ENCODE measurements around the gene HEATR3. TPM values are rescaled to one million over a fixed set of nuclear protein-coding genes. Genes with fewer than 3 reads are reported as not detected.

Gene HEATR3
- total and polyA plus RNA-seq, 5 donors from 2014 or later = 4.5 to 28.7 (median 5.9) TPM

Other genes starting within 250 kb of the HEATR3 start
- gene ZNF423, start 209.9 kb upstream of the HEATR3 start, total RNA-seq = 0.05 TPM
- gene ZNF423, start 209.9 kb upstream of the HEATR3 start, polyA plus RNA-seq = not detected
- gene CNEP1R1, start 40.7 kb upstream of the HEATR3 start, total RNA-seq = 36.6 TPM
- 10 to 100 TPM; 16.8 to 24.1 (median 21.2) TPM for gene CNEP1R1, start 40.7 kb upstream of the HEATR3 start, polyA plus RNA-seq
- gene TENT4B, start 87.3 kb downstream of the HEATR3 start, total RNA-seq = 19.7 TPM
- 1 to 10 TPM; 3.5 to 4.2 (median 3.5) TPM for gene TENT4B, start 87.3 kb downstream of the HEATR3 start, polyA plus RNA-seq
- gene ADCY7, start 200.6 kb downstream of the HEATR3 start, total RNA-seq = 233 TPM
- gene ADCY7, start 200.6 kb downstream of the HEATR3 start, polyA plus RNA-seq = 10 to 100 TPM; 33.1 to 52.3 (median 46.6) TPM

Measured in CD4-positive, CD25-positive, alpha-beta regulatory T cell (primary cell).